Renal pelvis (tissue), 12 donors: Measurements from ENCODE around the gene EXOC4. TPM values are rescaled to one million over a fixed set of nuclear protein-coding genes. Genes with fewer than 3 reads are reported as not detected.
A peak's percentile ranks its signal among the peaks of the same experiment; 100 is the strongest.
"Not testable (repeated sequence)": the region's sequence is repeated elsewhere in the genome, so short reads cannot be mapped to it uniquely, and the experiment has no call there.

Source experiments
- DNase-seq: peaks from one replicate; pipeline ENCODE4 v3.0.0-alpha.2; 2013
- long read RNA-seq, 16 experiments: transcript quantifications; one replicate each; lab custom pipeline, GENCODE V29; 2026
- polyA plus RNA-seq, 3 donors: library from polyadenylated mRNA; unstranded; fragments of 120-200 nt; gene quantifications; one replicate each; pipeline ENCODE4 v1.2.1, GENCODE V29; 2013; ENCODE audit not compliant: insufficient read length in 3 of 3

Gene EXOC4
- 10 to 100 TPM; 66.8 to 69.1 (median 67.4) TPM for polyA plus RNA-seq
- long read RNA-seq, donor 1, full-length matches to known transcripts: 3 of 3 reads
- long read RNA-seq, donor 1, partial matches to known transcripts: 0 of 3 reads
- long read RNA-seq, donor 1, other reads (novel, unspliced or antisense): 0 of 3 reads
- long read RNA-seq, donor 2, full-length matches to known transcripts: 8 of 8 reads
- long read RNA-seq, donor 2, partial matches to known transcripts: 0 of 8 reads
- long read RNA-seq, donor 2, other reads (novel, unspliced or antisense): 0 of 8 reads
- long read RNA-seq, donor 3, full-length matches to known transcripts: 2 of 7 reads
- long read RNA-seq, donor 3, partial matches to known transcripts: 5 of 7 reads
- long read RNA-seq, donor 3, other reads (novel, unspliced or antisense): 0 of 7 reads
- long read RNA-seq, donor 4, full-length matches to known transcripts: 9 of 9 reads
- long read RNA-seq, donor 4, partial matches to known transcripts: 0 of 9 reads
- long read RNA-seq, donor 4, other reads (novel, unspliced or antisense): 0 of 9 reads
- long read RNA-seq, donor 5, full-length matches to known transcripts: 2 of 7 reads
- long read RNA-seq, donor 5, partial matches to known transcripts: 5 of 7 reads
- long read RNA-seq, donor 5, other reads (novel, unspliced or antisense): 0 of 7 reads
- long read RNA-seq, donor 6, full-length matches to known transcripts: 10 of 10 reads
- long read RNA-seq, donor 6, partial matches to known transcripts: 0 of 10 reads
- long read RNA-seq, donor 6, other reads (novel, unspliced or antisense): 0 of 10 reads
- long read RNA-seq, donor 7, full-length matches to known transcripts: 4 of 11 reads
- long read RNA-seq, donor 7, partial matches to known transcripts: 7 of 11 reads
- long read RNA-seq, donor 7, other reads (novel, unspliced or antisense): 0 of 11 reads
- long read RNA-seq, donor 8, full-length matches to known transcripts: 1 of 1 reads
- long read RNA-seq, donor 8, partial matches to known transcripts: 0 of 1 reads
- long read RNA-seq, donor 8, other reads (novel, unspliced or antisense): 0 of 1 reads
- long read RNA-seq, donor 9, full-length matches to known transcripts: 10 of 10 reads
- long read RNA-seq, donor 9, partial matches to known transcripts: 0 of 10 reads
- long read RNA-seq, donor 9, other reads (novel, unspliced or antisense): 0 of 10 reads
- long read RNA-seq, donor 10, full-length matches to known transcripts: 2 of 17 reads
- long read RNA-seq, donor 10, partial matches to known transcripts: 15 of 17 reads
- long read RNA-seq, donor 10, other reads (novel, unspliced or antisense): 0 of 17 reads
- long read RNA-seq, donor 11, full-length matches to known transcripts: 6 of 12 reads
- long read RNA-seq, donor 11, partial matches to known transcripts: 6 of 12 reads
- long read RNA-seq, donor 11, other reads (novel, unspliced or antisense): 0 of 12 reads
- long read RNA-seq, donor 12, full-length matches to known transcripts: 14 of 30 reads
- long read RNA-seq, donor 12, partial matches to known transcripts: 16 of 30 reads
- long read RNA-seq, donor 12, other reads (novel, unspliced or antisense): 0 of 30 reads
- long read RNA-seq, donor 13, full-length matches to known transcripts: 1 of 1 reads
- long read RNA-seq, donor 13, partial matches to known transcripts: 0 of 1 reads
- long read RNA-seq, donor 13, other reads (novel, unspliced or antisense): 0 of 1 reads
- long read RNA-seq, donor 14, full-length matches to known transcripts: 2 of 15 reads
- long read RNA-seq, donor 14, partial matches to known transcripts: 13 of 15 reads
- long read RNA-seq, donor 14, other reads (novel, unspliced or antisense): 0 of 15 reads
- long read RNA-seq, donor 15, full-length matches to known transcripts: 13 of 13 reads
- long read RNA-seq, donor 15, partial matches to known transcripts: 0 of 13 reads
- long read RNA-seq, donor 15, other reads (novel, unspliced or antisense): 0 of 13 reads
- long read RNA-seq, donor 16, full-length matches to known transcripts: 4 of 4 reads
- long read RNA-seq, donor 16, partial matches to known transcripts: 0 of 4 reads
- long read RNA-seq, donor 16, other reads (novel, unspliced or antisense): 0 of 4 reads

DNA sequence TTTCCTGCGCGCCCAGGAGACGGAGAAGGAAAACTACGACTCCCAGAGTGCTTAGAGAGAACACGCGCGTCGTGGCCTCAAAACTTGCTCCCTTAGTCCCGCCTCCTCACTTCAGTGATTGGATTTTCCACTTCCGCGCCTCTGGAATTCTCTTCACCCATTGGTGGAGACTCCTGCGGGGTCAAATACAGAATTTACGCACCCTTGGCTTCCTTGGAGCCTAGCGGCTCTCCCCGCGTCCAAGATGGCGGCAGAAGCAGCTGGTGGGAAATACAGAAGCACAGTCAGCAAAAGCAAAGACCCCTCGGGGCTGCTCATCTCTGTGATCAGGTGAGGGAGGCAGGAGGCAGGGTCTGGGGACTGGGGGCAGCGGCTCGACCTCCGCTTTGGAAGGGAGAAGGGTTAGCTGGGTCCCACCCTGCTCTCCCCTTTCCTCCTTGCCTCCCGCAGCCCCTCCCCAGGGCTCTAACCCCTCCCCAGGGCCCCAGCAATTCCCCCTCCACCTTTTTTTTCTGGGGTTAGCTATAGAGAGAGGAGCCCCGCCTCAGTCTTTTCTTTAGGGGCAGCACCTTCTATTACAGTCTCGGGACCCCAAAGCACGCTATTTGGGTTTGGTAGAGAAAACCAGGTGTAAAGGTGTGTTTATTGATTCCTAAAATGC lies at the start of gene EXOC4:
Gene EXOC4, plus strand, starts transcription at position 221 of the 661 bp plus-strand sequence.
- peak; percentile 99 for DNase-seq

DNA sequence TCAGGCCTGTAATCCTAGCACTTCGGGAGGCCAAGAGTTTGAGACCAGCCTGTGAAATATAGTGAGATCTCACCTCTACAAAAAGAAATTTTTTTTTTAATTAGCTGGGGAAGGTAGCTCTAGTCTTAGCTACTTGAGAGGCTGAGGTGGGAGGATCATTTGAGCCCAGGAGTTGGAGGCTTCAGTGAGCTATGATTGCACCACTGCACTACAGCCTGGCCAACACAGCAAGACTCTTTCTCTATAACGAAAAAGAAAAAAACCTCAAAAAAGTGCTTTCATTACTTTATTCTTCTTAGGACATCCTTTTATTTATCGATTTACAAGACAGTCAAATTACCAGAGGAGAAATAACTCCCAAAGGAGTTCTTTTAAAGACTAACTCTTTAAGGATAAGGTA lies 49.4 kb upstream of the EXOC4 start:
- no peak for DNase-seq

DNA sequence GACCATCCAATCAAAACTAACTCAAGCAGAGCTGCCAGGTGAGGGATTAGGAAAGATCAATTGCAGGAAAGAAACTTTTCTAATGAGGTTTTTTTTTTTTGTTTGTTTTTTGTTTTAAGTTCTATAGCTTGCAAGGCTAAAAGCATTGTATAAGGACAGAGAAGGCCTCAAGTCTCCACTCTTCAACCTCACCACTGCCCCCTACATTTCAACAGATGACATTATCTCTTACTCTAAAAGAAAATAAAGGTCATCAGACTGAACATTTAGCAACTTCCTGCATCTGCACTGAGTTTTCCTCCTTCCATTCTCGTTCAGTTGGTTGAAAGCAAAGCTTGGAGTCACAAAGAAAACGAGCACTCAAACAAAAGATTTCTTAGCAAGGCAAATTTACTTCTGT lies 45.2 kb upstream of the EXOC4 start:
- no peak for DNase-seq

DNA sequence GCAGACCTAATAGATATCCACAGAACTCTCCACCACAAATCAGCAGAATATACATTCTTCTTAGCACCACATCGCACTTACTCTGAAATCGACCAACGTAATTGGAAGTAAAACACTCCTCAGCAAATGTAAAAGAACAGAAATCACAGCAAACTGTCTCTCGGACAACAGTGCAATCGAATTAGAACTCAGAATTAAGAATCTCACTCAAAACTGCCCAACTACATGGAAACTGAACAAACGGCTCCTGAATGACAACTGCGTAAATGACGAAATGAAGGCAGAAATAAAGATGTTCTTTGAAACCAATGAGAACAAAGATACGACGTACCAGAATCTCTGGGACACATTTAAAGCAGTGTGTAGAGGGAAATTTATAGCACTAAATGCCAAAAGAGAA lies 42.1 kb upstream of the EXOC4 start:
- DNase-seq: not testable (repeated sequence)

DNA sequence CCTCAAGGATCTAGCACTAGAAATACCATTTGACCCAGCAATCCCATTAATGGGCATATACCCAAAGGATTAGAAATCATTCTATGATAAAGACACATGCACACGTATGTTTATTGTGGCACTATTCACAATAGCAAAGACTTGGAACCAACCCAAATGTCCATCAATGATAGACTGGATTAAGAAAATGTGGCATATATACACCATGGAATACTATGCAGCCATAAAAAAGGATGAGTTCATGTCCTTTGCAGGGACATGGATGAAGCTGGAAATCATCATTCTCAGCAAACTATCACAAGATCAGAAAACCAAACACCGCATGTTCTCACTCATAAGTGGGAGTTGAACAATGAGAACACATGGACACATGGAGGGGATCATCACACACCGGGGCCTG lies 39.1 kb upstream of the EXOC4 start:
- not testable (repeated sequence) for DNase-seq

DNA sequence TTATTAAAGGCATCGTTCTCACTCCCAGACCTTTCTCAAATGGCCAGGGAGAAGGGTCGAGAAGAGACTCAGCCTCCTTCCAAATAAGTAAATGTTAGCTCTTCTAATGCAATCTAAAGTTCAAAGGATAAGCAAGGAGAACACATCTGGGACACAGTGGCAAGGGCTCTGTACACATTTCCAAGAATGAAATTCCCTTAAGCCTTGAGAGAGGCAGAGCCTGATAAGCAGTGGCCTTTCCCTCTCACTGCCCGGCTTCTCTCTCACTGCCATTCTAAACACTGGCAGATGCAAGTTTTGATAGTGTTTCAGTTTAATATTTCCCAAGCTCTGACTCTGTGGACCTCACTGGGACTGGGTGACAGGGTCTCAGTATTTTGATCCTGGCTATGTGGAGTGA lies 35.1 kb upstream of the EXOC4 start:
- DNase-seq: no peak

DNA sequence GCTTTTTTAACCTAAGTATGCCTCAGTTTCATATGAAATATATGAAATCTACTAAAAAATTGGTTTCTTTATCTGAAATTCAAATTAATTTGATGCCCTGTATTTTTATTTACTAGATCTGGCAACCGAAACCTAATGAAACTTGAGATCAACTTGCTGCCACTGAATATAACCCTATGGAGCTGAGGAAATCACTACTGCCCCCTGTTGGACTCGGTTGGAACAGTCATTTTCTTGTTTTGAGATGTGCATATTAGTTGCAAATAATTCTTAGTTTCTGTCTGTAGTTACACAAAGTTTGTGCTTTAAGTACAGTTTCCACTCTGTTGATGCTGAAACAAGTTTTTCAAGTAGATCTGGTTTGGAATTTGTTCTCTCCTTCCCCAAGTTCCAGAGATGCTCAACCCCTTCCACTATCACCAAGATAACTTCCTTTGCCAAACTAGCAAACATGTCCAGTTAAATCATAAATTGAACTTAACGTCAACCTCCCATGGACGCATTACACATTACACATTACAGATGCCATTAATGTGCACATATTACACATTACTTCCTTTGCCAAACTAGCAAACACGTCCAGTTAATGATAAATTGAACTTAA lies 22.2 kb upstream of the EXOC4 start:
- DNase-seq: peak; percentile 27

DNA sequence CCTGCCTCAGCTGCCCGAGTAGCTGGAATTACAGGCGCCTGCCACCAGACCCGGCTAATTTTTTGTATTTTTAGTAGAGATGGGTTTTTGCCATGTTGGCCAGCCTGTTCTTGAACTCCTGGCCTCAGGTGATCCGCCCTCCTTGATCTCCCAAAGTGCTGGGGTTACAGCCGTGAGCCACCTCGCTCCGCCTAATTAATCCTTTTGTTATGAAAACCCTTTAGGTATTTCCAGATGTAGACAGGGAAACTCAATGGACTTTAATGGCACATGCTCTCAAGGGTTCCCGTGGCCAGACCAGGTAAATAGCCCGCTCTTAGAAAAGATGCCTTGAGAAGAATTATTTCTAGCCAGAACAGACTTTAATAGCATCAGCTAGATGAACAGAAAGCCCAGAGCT lies 19.7 kb upstream of the EXOC4 start:
- DNase-seq: no peak

DNA sequence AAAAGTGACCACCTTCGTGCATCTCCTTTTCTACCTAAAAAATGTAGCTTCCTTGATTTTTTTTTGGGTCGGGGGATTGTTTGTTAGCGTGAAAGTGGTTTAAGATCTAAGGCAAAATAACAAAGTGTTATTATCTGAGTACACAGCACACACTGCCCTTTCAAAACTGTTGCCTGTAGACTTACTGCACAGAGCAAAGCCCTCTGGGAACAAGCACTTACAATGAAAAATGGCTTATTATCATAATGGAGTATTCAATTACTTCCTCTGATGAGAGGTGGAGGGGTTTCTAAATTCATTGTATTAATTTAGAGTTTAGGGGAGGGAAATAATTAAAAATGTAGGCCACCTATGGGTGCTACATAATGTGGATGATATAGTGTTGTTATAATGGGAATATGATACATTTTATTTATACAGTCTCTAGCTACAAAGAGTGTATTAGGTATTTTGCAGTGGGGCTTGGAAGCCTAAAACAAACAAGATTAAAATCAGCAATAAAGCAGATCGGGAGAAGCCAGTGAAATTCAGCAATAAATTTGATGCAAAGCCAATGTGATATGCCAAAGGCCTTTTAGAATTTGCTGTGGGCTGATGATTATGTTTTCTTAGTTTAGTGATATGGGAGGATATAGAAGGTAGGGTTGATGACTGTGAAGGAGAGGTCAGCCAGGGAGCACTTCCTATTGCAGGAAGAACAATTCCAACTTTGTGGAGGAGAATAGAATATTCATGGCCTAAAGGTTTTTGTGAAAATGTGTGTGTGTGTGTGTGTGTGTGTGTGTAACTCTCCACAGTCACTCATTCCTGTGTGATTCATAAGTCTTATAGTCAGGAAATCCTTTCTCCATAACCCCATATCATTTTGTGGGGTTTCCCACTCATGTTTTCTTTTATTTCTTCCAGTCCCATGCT lies 17.7 kb upstream of the EXOC4 start:
- DNase-seq: peak; percentile 34

DNA sequence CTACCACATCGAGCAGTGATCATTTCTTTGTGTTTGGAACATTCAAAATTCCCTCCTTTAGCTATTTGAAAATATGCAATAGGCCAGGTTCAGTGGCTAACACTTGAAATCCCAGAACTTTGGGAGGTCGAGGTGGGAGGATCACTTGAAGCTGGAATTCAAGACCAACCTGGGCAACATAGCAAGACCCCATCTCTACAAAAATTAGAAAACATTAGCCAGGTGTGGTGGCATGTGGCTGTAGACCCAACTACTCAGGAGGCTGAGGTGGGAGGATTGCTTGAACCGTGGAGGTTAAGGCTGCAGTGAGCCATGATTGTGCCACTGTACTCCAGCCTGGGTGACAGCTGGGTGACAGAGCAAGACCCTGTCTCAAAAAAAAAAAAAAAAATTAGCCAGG lies 15.3 kb upstream of the EXOC4 start:
- DNase-seq: no peak

DNA sequence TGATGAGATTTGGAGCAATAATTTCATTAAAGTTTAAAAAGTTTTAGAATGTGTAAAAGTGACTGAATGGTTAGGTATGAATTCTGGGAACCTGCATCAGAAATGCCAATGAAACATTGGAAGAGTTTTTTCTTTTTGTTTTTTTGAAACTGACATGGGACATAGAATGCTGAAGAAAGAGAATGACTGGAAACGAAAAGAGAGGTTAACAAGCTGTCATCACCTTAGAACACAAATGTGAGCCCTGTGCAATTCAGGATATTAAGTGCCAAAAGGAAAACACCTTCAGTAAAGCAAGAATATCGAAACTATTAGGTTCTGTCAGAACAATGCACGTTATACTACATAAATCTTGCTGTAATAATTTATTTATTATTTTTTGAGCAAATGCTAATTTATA lies 12.6 kb upstream of the EXOC4 start:
- DNase-seq: no peak

DNA sequence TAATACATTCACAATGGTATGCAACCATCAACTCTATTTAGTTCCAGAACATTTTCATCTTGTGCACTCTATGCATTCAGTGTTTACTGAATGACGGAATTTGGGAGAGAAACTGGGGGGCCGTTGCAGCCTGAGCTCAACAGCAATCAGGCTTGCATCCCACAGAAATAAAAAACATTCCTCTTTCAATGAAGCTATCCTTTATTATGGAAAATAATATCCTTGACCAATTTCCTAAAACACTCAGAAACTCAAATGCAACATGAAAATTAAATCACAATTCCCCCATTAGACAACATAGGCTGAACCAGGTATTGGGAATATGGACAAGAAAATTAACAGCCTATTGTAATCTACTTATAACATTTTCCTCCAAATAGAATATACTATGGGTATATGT lies 6.3 kb upstream of the EXOC4 start:
- DNase-seq: no peak

DNA sequence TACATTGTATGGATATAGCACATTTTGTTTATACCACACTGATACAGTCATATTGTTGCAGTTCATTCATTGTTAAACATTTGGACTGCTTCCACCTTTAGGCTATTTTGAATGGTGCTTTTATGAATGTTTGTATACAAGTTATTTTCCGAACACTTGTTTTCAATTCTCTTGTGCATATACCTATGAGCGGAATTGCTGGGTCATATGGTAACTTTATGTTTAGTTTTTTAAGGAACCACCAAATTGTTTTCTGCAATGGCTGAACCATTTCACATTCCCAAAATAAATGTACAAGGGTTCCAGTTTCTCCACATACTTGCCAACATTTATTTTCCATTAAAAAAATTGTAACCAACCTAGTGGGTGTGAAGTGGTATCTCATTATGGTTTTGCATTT lies 4.0 kb upstream of the EXOC4 start:
- DNase-seq: no peak

DNA sequence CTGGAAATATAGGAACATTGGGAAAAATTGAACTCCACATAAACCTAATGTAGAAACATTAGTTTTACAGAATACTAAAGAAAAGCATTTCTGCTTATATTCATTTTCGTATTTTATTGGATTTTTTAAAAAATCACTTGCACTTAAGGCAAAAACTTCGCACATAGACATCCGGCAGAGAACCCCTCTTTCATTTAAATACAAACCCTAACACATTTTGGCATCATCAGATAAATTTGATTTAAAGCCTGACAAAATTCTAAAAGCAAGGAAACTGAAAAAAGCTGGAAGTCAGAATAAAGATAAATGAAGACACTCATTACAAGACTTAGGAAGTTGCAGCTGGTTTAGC lies 396 bp upstream of the EXOC4 start:
- no peak for DNase-seq

DNA sequence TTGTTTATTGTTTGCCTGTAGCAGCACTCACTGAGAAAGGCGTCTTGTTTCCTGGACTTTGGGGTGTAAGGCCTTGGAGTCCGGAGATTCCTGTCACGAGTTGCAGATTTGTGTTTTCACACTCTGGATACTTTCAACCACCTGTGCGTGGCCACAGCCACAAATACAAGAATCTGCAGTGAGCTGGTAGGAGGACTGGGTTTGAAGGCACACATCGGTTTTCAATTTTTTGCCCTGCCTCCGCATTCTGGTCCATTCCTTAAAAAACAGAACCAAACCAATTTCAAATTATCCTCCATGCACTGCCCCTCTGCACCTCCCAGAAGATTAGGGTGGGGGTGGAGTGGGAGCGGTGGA lies 619 bp downstream of the EXOC4 start:
- peak; percentile 16 for DNase-seq

DNA sequence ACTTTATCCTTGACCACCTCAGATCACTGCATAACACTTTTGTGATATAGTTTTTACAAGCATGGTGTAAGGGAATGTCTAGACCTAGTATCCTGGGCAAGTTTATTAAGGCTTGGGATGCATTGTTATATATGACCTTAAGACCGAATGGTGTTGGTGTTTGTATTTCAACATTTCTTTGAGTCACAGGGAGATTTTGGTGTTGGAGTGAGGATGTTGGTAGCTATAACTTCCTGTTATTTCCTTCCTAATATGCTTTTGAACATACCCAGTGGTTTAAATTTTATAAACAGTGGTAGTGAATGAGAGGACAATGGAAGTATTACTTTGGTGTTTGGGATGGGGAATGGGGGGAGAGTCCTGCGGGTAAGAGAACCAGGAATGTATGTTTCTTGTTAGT lies 2.6 kb downstream of the EXOC4 start:
- no peak for DNase-seq

DNA sequence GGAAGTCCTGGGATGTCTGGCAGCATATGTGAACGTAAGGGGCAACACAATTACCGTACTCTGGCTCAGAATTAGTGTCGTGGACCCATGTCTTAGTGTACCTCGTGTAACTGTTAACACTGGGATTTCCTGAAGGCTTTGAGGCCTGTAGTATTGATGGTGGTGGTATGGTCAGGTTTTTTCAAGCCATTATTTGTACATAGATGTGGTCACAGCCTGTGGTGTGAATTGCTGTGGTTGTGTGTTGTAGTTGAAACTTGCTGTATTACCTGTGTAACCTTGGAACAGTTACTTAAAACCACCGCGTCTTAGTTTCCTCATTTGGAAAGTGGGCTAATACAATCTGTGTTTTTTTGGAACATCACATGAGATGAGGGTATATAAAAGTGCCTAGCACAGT lies 5.3 kb downstream of the EXOC4 start:
- no peak for DNase-seq

DNA sequence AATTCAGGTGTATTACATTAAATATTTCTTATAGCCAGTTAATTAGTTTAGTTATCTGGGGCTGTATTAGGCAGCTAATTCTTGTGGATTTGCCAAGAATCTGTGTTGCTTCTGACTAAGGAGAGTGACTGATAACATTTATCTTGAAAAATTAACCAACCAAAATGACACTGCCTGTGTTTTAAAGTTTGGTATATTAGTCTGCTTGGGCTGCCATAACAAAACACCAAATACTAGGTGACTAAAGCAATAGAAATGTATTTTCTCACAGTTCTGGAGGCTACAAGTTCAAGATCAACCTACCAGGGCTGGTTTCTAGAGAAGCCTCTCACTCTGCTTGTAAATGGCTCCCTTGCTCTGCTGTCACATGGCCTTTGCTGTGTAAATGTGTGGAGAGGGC lies 12.9 kb downstream of the EXOC4 start:
- DNase-seq: no peak
